Measurements from ENCODE around the gene TRPM2.

The TRPM2 gene

GRCh38 chr21:44450999-44451398 is 97.6 kb downstream of the TRPM2 start:
- ChIA-PET CTCF (no interaction called here), POLR2A (interaction anchor here (0.7 kb wide), 1 partner anchor 11 kb away, joined by 3 read pairs; no protein-coding TSS in a partner anchor)
- TF ChIP-seq CTCF (IDR thresholded peaks at IDR 0.05; ENCODE audit: insufficient read depth, low read length, missing control alignments) = no peak
- no peak overlapping the region for H3K4me3 ChIP-seq (ENCODE audit: low read depth, low read length)
- DNase-seq (ENCODE audit: low read depth, low spot score) = no peak

DNA sequence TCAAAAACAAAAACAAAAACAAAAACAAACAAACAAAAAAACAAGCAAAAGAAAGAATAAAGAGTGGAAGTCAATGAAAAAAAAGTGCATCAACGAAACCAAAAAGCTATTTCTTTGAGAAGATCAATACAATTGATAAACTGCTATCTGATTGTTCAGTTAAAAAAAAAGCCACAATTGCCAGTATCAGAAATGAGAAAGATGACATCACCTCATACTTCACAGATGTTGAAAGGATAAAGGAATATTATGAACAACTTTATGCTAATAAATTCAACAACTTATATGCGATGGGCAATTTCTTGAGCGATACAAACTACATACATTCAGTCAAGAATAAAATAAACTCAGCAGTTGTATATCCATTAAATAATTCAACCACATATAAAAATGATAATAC is 99.7 kb downstream of the TRPM2 start:
- DNase-seq (ENCODE audit: low read depth, low spot score) = no peak
- ChIA-PET CTCF (interaction anchor here (1.5 kb wide), 1 partner anchor 9 kb away, joined by 3 read pairs; no protein-coding TSS in a partner anchor), POLR2A (no interaction called here)
- no peak for TF ChIP-seq CTCF (IDR thresholded peaks at IDR 0.05; ENCODE audit: insufficient read depth, low read length, missing control alignments)
- H3K4me3 ChIP-seq (ENCODE audit: low read depth, low read length) = no peak overlapping the region

- H3K4me3 ChIP-seq (ENCODE audit: low read depth, low read length) = no peak overlapping the region
- no peak for TF ChIP-seq CTCF (IDR thresholded peaks at IDR 0.05; ENCODE audit: insufficient read depth, low read length, missing control alignments)
- POLR2A ChIA-PET = no interaction called here
- CTCF ChIA-PET = no interaction called here
- no peak for DNase-seq (ENCODE audit: low read depth, low spot score)
These were observed 100.6 kb downstream of the TRPM2 start for GRCh38 chr21:44454058-44454457.

DNA sequence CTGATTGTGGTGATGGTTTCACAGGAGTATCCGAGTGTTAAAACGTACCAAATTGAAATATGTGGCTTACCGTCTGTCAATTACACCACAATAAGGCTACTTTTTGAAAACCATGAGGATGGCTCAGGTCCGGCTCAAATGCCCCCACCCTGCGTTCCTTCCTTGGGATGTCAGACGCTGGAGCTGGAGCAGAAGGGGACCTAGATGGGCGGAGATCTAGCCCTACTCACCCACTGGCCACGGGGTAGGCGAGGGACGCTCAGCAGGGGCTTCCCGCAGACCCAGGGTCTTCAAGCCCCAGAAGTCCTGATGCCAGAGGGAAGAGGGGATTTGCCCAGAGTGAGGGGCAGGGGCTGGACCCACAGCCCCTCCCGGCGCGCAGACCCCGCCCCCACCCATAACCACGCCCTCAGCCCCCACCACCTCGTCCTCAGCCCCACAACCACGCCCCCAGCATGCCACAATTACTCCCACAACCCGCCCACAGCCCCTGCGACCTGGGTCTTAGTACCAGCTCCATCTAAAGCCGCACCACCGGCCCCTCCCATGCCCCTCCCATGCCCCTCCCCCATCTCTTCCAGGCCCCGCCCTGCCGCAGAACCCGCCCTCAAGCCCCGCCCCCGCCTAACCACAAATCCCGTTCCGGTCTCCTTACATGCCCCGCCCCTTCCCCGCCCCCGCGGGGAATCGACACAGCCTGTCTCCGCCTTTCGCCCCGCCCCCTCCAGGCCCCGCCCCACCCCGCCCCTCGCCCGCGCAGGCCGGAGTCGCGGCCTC is 101.5 kb downstream of the TRPM2 start, which contains the start of gene LRRC3:
TSS of gene LRRC3 (plus strand) at position 764 of the 777 bp plus-strand sequence. CDS start 1,135 bp downstream, outside the sequence.
- DNase-seq (ENCODE audit: low read depth, low spot score) = no peak
- H3K4me3 ChIP-seq (ENCODE audit: low read depth, low read length) = peak within 1 kb of the TSS; percentile 42
- TF ChIP-seq CTCF (IDR thresholded peaks at IDR 0.05; ENCODE audit: insufficient read depth, low read length, missing control alignments) = no peak
- ChIA-PET CTCF (no interaction called here), POLR2A (no interaction called here)

DNA sequence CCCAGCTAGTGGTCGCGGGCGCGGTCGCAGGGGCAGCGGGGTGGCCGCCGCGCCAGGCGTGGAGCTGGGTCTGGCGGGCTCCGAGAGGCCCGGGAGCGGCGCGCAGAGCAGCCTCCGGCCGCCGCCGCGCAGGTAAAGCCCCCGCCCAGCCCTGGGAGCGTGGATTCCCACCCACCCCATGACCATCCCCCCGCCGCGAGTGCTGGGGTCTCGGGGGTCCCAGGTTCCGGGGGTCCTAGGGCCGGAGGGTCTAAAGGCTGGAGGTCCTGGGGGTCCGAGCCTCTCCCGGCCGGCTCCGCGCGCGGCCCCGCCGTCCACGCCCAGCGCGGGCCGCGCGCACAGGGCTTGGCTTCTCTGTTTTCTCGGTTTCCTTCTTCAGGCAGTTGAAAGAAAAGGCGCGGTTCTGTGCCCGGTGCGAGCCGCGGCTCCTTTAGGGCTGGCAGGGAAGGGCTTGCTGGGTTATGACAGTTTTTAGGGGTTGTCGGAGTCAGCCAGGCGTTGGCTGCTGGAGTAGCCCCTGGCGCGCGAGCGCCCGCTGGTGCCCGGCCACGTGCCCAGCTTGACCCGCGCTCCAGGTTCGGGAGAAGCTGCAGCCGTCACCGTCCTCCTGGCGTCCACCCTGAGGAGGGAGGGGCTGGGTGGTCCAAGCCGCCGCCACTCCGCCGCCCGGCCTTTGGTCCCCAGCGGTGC is 102.2 kb downstream of the TRPM2 start:
- DNase-seq (ENCODE audit: low read depth, low spot score) = no peak
- peak overlapping the region; percentile 42 for H3K4me3 ChIP-seq (ENCODE audit: low read depth, low read length)
- no peak for TF ChIP-seq CTCF (IDR thresholded peaks at IDR 0.05; ENCODE audit: insufficient read depth, low read length, missing control alignments)
- CTCF ChIA-PET = no interaction called here
- POLR2A ChIA-PET = no interaction called here

- TF ChIP-seq CTCF (IDR thresholded peaks at IDR 0.05; ENCODE audit: insufficient read depth, low read length, missing control alignments) = no peak
- POLR2A ChIA-PET = no interaction called here
- CTCF ChIA-PET = no interaction called here
- no peak overlapping the region for H3K4me3 ChIP-seq (ENCODE audit: low read depth, low read length)
- DNase-seq (ENCODE audit: low read depth, low spot score) = no peak
These were observed 102.9 kb downstream of the TRPM2 start for GRCh38 chr21:44456214-44456914.

All from AG04449 (cell line).